DND-41 (cell line): ENCODE results near the gene FRS3.

Experiments used
- ATAC-seq: fragments of 200-7000 bp; cut with Tn5 transposase; 3 replicates; pipeline ENCODE4 v1.9.1; 2021; ENCODE audit warnings: low read depth; ENCODE audit not compliant: insufficient read depth
- DNase-seq: peaks from one replicate; pipeline ENCODE4 v3.0.0-alpha.2; 2020
- H2AFZ ChIP-seq: 2 replicates; pipeline ENCODE4 v1.6.0; 2012; ENCODE audit warnings: low read depth, low read length
- H3K27ac ChIP-seq: 2 replicates; pipeline ENCODE4 v1.5.1; 2012; ENCODE audit warnings: low read length, inconsistent platforms
- H3K27me3 ChIP-seq: fragments of 200-600 bp; sonication (generic); 2 replicates; pipeline ENCODE4 v1.6.0; 2012; ENCODE audit warnings: low read length, mild to moderate bottlenecking, inconsistent platforms; ENCODE audit not compliant: insufficient read depth, poor library complexity
- H3K36me3 ChIP-seq: 2 replicates; pipeline ENCODE4 v1.5.1; 2012; ENCODE audit warnings: low read length, inconsistent platforms; ENCODE audit not compliant: insufficient read depth
- H3K4me1 ChIP-seq: 2 replicates; pipeline ENCODE4 v1.5.1; 2012; ENCODE audit warnings: mild to moderate bottlenecking, low read length; ENCODE audit not compliant: insufficient read depth
- H3K4me2 ChIP-seq: 2 replicates; pipeline ENCODE4 v1.6.0; 2012; ENCODE audit warnings: mild to moderate bottlenecking, moderate library complexity, low read length, inconsistent platforms; ENCODE audit not compliant: insufficient read depth
- H3K4me3 ChIP-seq, 2 experiments: fragments of 200-600 bp in 1 of 2; shearing (Covaris generic) in 1 of 2; 2 replicates each; pipeline ENCODE4 v1.5.1; 2012 to 2016; ENCODE audit warnings: inconsistent platforms in 2 of 2, low read length in 2 of 2, mild to moderate bottlenecking in 2 of 2, low read depth in 1 of 2, moderate library complexity in 1 of 2
- H3K79me2 ChIP-seq: 2 replicates; pipeline ENCODE4 v1.6.0; 2012; ENCODE audit warnings: low read length, inconsistent platforms; ENCODE audit not compliant: insufficient read depth
- H3K9ac ChIP-seq: 2 replicates; pipeline ENCODE4 v1.6.0; 2012; ENCODE audit warnings: low read depth, mild to moderate bottlenecking, inconsistent platforms, low read length, moderate library complexity
- H3K9me3 ChIP-seq: 2 replicates; pipeline ENCODE4 v1.5.1; 2012; ENCODE audit warnings: low read length, moderate library complexity, mild to moderate bottlenecking, inconsistent platforms; ENCODE audit not compliant: insufficient read depth, severe bottlenecking
- H4K20me1 ChIP-seq: 2 replicates; pipeline ENCODE4 v1.6.0; 2012; ENCODE audit warnings: low read length; ENCODE audit not compliant: insufficient read depth
- EZH2 ChIP-seq: IDR thresholded peaks from 3 replicates; pipeline ENCODE4 v1.6.1; 2012; ENCODE audit warnings: borderline replicate concordance, low read depth, mild to moderate bottlenecking, moderate library complexity, low read length, inconsistent platforms; ENCODE audit not compliant: severe bottlenecking
- TF ChIP-seq, protein P1 (sequence below): IDR thresholded peaks from 2 replicates; pipeline ENCODE4 v1.5.1; 2012; ENCODE audit warnings: borderline replicate concordance, low read length, moderate library complexity, mild to moderate bottlenecking; ENCODE audit not compliant: poor library complexity, severe bottlenecking; ENCODE audit errors: extremely low read depth

The FRS3 gene

DNA sequence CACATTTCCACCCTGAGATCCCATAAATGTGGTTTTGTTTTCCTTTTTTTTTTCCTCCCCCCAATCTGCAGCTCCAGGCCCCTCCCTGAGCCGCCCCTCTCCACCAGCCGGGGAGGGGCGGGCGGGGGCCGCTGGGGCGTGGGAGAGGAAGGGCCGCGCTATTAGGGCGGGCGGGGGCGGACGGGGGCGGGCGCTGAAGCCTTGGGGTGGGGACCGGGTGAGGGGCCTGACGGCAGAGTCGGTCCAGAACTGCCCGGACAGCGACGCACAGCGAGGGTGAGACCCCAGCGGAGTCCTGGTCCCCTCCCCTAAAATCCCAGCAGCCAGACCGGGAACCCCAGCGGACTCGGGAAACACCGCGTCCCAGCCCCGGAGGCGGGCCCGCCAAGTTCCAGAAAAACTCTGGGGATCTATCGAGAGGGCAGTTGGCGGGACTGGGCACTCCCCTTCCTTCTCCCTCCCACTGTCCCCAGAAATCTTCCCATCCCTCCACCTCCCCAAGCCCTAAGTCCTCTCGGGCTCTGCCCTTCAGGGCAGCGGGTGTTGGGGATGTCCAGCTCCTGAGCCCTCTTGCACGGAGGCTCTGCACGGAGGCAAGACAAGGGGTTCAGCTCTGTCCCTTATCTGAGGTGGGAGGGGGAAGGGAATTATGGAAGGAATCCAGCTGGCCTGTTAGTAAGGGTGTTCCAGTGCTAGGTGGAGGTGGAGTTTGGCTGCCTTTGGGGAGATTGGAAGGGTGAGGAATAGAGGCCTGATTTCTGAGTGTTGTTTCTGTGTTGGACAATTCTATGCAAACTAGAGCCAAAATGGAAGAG, 1.1 kb upstream of the FRS3 start, which contains the start of gene PRICKLE4:
Gene PRICKLE4, plus strand, starts transcription at position 232 of the 815 bp plus-strand sequence. CDS start 2,692 bp downstream, outside the sequence.
- peak within 1 kb of the TSS; percentile 35 to 81; a peak in 3 of 4 replicates for H3K4me3 ChIP-seq
- H3K36me3 ChIP-seq: peaks cover 5% of the 10 kb centered on the region
- TF ChIP-seq, protein P1, sequence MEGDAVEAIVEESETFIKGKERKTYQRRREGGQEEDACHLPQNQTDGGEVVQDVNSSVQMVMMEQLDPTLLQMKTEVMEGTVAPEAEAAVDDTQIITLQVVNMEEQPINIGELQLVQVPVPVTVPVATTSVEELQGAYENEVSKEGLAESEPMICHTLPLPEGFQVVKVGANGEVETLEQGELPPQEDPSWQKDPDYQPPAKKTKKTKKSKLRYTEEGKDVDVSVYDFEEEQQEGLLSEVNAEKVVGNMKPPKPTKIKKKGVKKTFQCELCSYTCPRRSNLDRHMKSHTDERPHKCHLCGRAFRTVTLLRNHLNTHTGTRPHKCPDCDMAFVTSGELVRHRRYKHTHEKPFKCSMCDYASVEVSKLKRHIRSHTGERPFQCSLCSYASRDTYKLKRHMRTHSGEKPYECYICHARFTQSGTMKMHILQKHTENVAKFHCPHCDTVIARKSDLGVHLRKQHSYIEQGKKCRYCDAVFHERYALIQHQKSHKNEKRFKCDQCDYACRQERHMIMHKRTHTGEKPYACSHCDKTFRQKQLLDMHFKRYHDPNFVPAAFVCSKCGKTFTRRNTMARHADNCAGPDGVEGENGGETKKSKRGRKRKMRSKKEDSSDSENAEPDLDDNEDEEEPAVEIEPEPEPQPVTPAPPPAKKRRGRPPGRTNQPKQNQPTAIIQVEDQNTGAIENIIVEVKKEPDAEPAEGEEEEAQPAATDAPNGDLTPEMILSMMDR: no peak
- no peak for TF ChIP-seq EZH2
- peak within 1 kb of the TSS; percentile 82 for H3K4me2 ChIP-seq
- H3K79me2 ChIP-seq: peaks cover 9% of the 10 kb centered on the region
- ATAC-seq (peak; percentile 12; the same call in 2 of the 3 replicates), DNase-seq (no peak)
- H4K20me1 ChIP-seq: no peaks in the 10 kb centered on the region
- H3K9me3 ChIP-seq: no peaks in the 10 kb centered on the region
- H3K9ac ChIP-seq: peak within 1 kb of the TSS; percentile 69
- peaks cover 33% of the 10 kb centered on the region for H3K4me1 ChIP-seq
- peaks cover 4% of the 10 kb centered on the region for H3K27me3 ChIP-seq
- H3K27ac ChIP-seq: peak within 1 kb of the TSS; percentile 38
- H2AFZ ChIP-seq: peak within 1 kb of the TSS; percentile 72

DNA sequence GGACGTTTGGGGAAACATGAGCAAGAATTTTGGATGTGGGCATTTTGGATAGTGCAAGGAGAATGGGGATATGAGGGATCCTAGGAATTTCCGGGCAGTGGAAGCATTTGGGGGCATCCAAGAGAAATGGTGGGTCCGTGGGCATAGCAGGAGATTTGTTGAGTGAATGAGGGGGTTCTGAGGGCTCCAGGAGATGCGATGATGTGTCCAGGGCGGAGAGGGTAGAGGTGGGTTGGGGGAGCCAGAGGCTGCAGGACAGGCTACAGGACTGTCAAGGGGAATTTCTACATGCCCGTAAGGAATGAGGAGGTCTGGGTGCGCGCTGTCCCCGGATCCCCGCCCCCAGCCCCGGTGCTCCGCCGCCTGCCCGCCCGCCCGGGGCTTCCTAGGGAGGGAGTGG, 364 bp downstream of the FRS3 start:
- Histone ChIP-seq H4K20me1 (no peaks in the 10 kb centered on the region), H3K27ac (peak overlapping the region; percentile 68), H3K4me2 (peak overlapping the region; percentile 92), H3K36me3 (peaks cover 20% of the 10 kb centered on the region), H2AFZ (peak overlapping the region; percentile 72), H3K4me3 (peak overlapping the region; percentile 59 to 81), H3K4me1 (peaks cover 27% of the 10 kb centered on the region), H3K9me3 (no peaks in the 10 kb centered on the region), H3K27me3 (peaks cover 4% of the 10 kb centered on the region), H3K79me2 (peaks cover 9% of the 10 kb centered on the region), H3K9ac (peak overlapping the region; percentile 69)
- no peak for DNase-seq
- TF ChIP-seq, protein P1: no peak
- no peak for TF ChIP-seq EZH2
- no peak for ATAC-seq

DNA sequence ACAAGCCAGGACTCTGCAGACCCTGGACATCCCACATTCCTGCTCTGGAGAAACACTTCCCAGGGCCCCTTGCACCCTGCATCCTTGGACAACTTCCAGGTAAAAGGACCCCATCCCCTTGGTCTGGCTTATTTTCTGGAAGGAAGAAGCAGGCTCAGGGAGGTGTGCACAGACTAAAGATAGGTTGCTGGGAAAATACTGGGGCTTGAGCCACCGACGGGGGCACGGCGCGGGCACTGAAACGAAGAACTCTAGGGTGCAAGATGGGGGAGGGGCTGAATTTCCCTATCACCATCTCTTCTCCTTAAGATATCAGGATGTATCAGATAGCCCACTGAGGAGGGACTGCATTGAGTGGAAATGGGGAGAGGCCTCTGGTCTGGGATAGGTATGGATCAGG, 805 bp downstream of the FRS3 start:
- ATAC-seq (no peak), DNase-seq (no peak)
- Histone ChIP-seq H3K4me3 (peak overlapping the region; percentile 59 to 81; a peak in 3 of 4 replicates), H3K9me3 (no peaks in the 10 kb centered on the region), H3K27me3 (peaks cover 4% of the 10 kb centered on the region), H3K79me2 (peaks cover 9% of the 10 kb centered on the region), H3K9ac (peak overlapping the region; percentile 69), H3K27ac (peak overlapping the region; percentile 68; the same call in 1 of the 2 replicates), H3K4me2 (peak overlapping the region; percentile 92), H4K20me1 (no peaks in the 10 kb centered on the region), H3K4me1 (peaks cover 27% of the 10 kb centered on the region), H2AFZ (peak overlapping the region; percentile 72), H3K36me3 (peaks cover 23% of the 10 kb centered on the region)
- no peak for TF ChIP-seq EZH2
- TF ChIP-seq, protein P1: no peak
